HG03378 (cell line): ENCODE results near the gene GLA.

Source experiments
- ATAC-seq: cut with Tn5 transposase; IDR thresholded peaks from one replicate; pipeline ENCODE4 v1.9.1; 2021; ENCODE audit warnings: mild to moderate bottlenecking, moderate library complexity; ENCODE audit not compliant: unreplicated experiment

GLA gene

GRCh38 chrX:101407748-101408531, at the start of gene GLA, which contains the start of gene HNRNPH2:
Gene GLA, minus strand, starts transcription at chrX:101407925. Its CDS starts 22 bp downstream, at chrX:101407903.
Gene HNRNPH2, plus strand, starts transcription at chrX:101408222. Its CDS starts 3,767 bp downstream, at chrX:101411989.
- ATAC-seq, result peak; percentile 97

GRCh38 chrX:101452056-101452455, 44.3 kb upstream of the GLA start:
- no peak for ATAC-seq

- no peak for ATAC-seq
These were observed 43.2 kb upstream of the GLA start for GRCh38 chrX:101450961-101451360.

GRCh38 chrX:101450085-101450484, 42.4 kb upstream of the GLA start:
- no peak for ATAC-seq

- ATAC-seq, result no peak
These were observed 41.6 kb upstream of the GLA start for GRCh38 chrX:101449279-101449678.

- ATAC-seq, result no peak
These were observed 34.4 kb upstream of the GLA start for GRCh38 chrX:101442085-101442484.

GRCh38 chrX:101430457-101431078, 22.8 kb upstream of the GLA start:
- ATAC-seq, result peak; percentile 98

- ATAC-seq, result peak; percentile 61
These were observed 22.2 kb upstream of the GLA start for GRCh38 chrX:101429934-101430333.

GRCh38 chrX:101427954-101428353, 20.2 kb upstream of the GLA start:
- no peak for ATAC-seq

- no peak for ATAC-seq
These were observed 11.8 kb upstream of the GLA start for GRCh38 chrX:101419489-101419888.

- ATAC-seq, result no peak
These were observed 10.5 kb upstream of the GLA start for GRCh38 chrX:101417981-101418841.

- no peak for ATAC-seq
These were observed 9.5 kb upstream of the GLA start for GRCh38 chrX:101417190-101417589.

- ATAC-seq, result no peak
These were observed 9.0 kb upstream of the GLA start for GRCh38 chrX:101416691-101417090.

GRCh38 chrX:101415180-101416145, 7.7 kb upstream of the GLA start:
- peak; percentile 64 for ATAC-seq

GRCh38 chrX:101411984-101412383, 4.3 kb upstream of the GLA start:
- no peak for ATAC-seq

- no peak for ATAC-seq
These were observed 2.7 kb upstream of the GLA start for GRCh38 chrX:101410461-101410860.

GRCh38 chrX:101409043-101409442, 1.3 kb upstream of the GLA start:
- ATAC-seq, result no peak

- ATAC-seq, result peak; percentile 23
These were observed 762 bp upstream of the GLA start for GRCh38 chrX:101408532-101408841.

GRCh38 chrX:101407167-101407747, 468 bp downstream of the GLA start:
- no peak for ATAC-seq

GRCh38 chrX:101399825-101400224, 7.9 kb downstream of the GLA start:
- no peak for ATAC-seq
